SK-MEL-5 (cell line): Measurements from ENCODE around the gene GPC6. TPM values are rescaled to one million over a fixed set of nuclear protein-coding genes. Genes with fewer than 3 reads are reported as not detected.

Experiments used
- DNase-seq: peaks from one replicate; pipeline ENCODE4 v3.0.0-alpha.2; 2016; ENCODE audit warnings: low read depth, low spot score
- in situ Hi-C: cut with HindIII; loops from 2 replicates; pipeline ENCODE4 v1.10.0; 2016; ENCODE audit warnings: low sequenced_read_pairs, high pct_unique_total_duplicates, low pct_unique_long_range_greater_than_20kb
- total RNA-seq: library from RNA; depleted of rRNA; stranded (reverse); fragments of >200 nt; shearing (Covaris generic); gene quantifications from 2 replicates; pipeline ENCODE4 v1.2.3, GENCODE V29; 2014

The GPC6 gene
- total RNA-seq, 1 experiment from 2014 or later = 6.6 TPM

- no peak for DNase-seq
- in situ Hi-C loops = no loop called here
Measured at GRCh38 chr13:93744886-93745285, 518.3 kb downstream of the GPC6 start.

- DNase-seq = no peak
- in situ Hi-C loops = no loop called here
Measured at GRCh38 chr13:93745884-93746283, 519.3 kb downstream of the GPC6 start.

GRCh38 chr13:93746589-93746988, 520.0 kb downstream of the GPC6 start:
- no peak for DNase-seq
- in situ Hi-C loops = no loop called here

GRCh38 chr13:93750676-93751075, 524.1 kb downstream of the GPC6 start:
- DNase-seq = no peak
- in situ Hi-C loops = no loop called here

GRCh38 chr13:93751117-93751516, 524.5 kb downstream of the GPC6 start:
- DNase-seq = no peak
- in situ Hi-C loops = no loop called here

GRCh38 chr13:93752541-93752940, 525.9 kb downstream of the GPC6 start:
- DNase-seq = no peak
- in situ Hi-C loops = no loop called here

- in situ Hi-C loops = no loop called here
- DNase-seq = no peak
Measured at GRCh38 chr13:93753639-93754038, 527.0 kb downstream of the GPC6 start.

GRCh38 chr13:93755341-93755740, 528.7 kb downstream of the GPC6 start:
- in situ Hi-C loops = no loop called here
- DNase-seq = no peak

- in situ Hi-C loops = no loop called here
- DNase-seq = no peak
Measured at GRCh38 chr13:93758575-93758974, 532.0 kb downstream of the GPC6 start.

- in situ Hi-C loops = no loop called here
- DNase-seq = no peak
Measured at GRCh38 chr13:93762708-93763426, 536.3 kb downstream of the GPC6 start.

- DNase-seq = no peak
- in situ Hi-C loops = no loop called here
Measured at GRCh38 chr13:93765062-93765461, 538.5 kb downstream of the GPC6 start.

- no peak for DNase-seq
- in situ Hi-C loops = no loop called here
Measured at GRCh38 chr13:93765811-93766210, 539.2 kb downstream of the GPC6 start.

- in situ Hi-C loops = no loop called here
- DNase-seq = no peak
Measured at GRCh38 chr13:93766719-93767118, 540.1 kb downstream of the GPC6 start.

- in situ Hi-C loops = no loop called here
- no peak for DNase-seq
Measured at GRCh38 chr13:93767180-93767916, 540.7 kb downstream of the GPC6 start.

GRCh38 chr13:93767917-93768409, 541.4 kb downstream of the GPC6 start:
- no peak for DNase-seq
- in situ Hi-C loops = no loop called here

GRCh38 chr13:93769101-93769500, 542.5 kb downstream of the GPC6 start:
- in situ Hi-C loops = no loop called here
- no peak for DNase-seq

GRCh38 chr13:93769607-93770006, 543.0 kb downstream of the GPC6 start:
- no peak for DNase-seq
- in situ Hi-C loops = no loop called here

- in situ Hi-C loops = no loop called here
- no peak for DNase-seq
Measured at GRCh38 chr13:93771227-93771626, 544.6 kb downstream of the GPC6 start.

GRCh38 chr13:93771782-93772181, 545.2 kb downstream of the GPC6 start:
- no peak for DNase-seq
- in situ Hi-C loops = no loop called here
